IPS-18c (cell line): Measurements from ENCODE around the gene COL3A1.

Experiments used
- H3K4me3 ChIP-seq: 2 replicates; pipeline ENCODE4 v1.7.0; 2013; ENCODE audit warnings: low read depth, mild to moderate bottlenecking, low read length, moderate library complexity; ENCODE audit not compliant: insufficient read depth
- H3K9me3 ChIP-seq: one replicate; pipeline ENCODE4 v1.6.1; 2013; ENCODE audit warnings: mild to moderate bottlenecking, low read length, moderate library complexity; ENCODE audit not compliant: control insufficient read depth, insufficient read depth

COL3A1 gene

GRCh38 chr2:189008555-189009262, 34.5 kb downstream of the COL3A1 start:
- Histone ChIP-seq H3K9me3 (no peaks in the 10 kb centered on the region), H3K4me3 (no peak overlapping the region)

- H3K9me3 ChIP-seq, result no peaks in the 10 kb centered on the region
- no peak overlapping the region for H3K4me3 ChIP-seq
Measured at GRCh38 chr2:189010536-189010935, 36.4 kb downstream of the COL3A1 start.

- Histone ChIP-seq H3K4me3 (no peak overlapping the region), H3K9me3 (no peaks in the 10 kb centered on the region)
Measured at GRCh38 chr2:189012351-189012750, 38.2 kb downstream of the COL3A1 start.

- Histone ChIP-seq H3K4me3 (no peak overlapping the region), H3K9me3 (no peaks in the 10 kb centered on the region)
Measured at GRCh38 chr2:189013031-189013430, 38.9 kb downstream of the COL3A1 start.

GRCh38 chr2:189013671-189014448, 39.7 kb downstream of the COL3A1 start:
- H3K4me3 ChIP-seq, result no peak overlapping the region
- H3K9me3 ChIP-seq, result no peaks in the 10 kb centered on the region

GRCh38 chr2:189014449-189015138, 40.4 kb downstream of the COL3A1 start:
- Histone ChIP-seq H3K9me3 (no peaks in the 10 kb centered on the region), H3K4me3 (no peak overlapping the region)

GRCh38 chr2:189015359-189015758, 41.2 kb downstream of the COL3A1 start:
- H3K4me3 ChIP-seq, result no peak overlapping the region
- no peaks in the 10 kb centered on the region for H3K9me3 ChIP-seq

- Histone ChIP-seq H3K4me3 (no peak overlapping the region), H3K9me3 (no peaks in the 10 kb centered on the region)
Measured at GRCh38 chr2:189016311-189016861, 42.2 kb downstream of the COL3A1 start.

GRCh38 chr2:189018631-189019030, 44.5 kb downstream of the COL3A1 start:
- H3K4me3 ChIP-seq, result no peak overlapping the region

GRCh38 chr2:189020179-189020578, 46.0 kb downstream of the COL3A1 start:
- Histone ChIP-seq H3K4me3 (no peak overlapping the region), H3K9me3 (no peaks in the 10 kb centered on the region)

More at GRCh38 chr2:189018631-189019030, 44.5 kb downstream of the COL3A1 start:
- no peaks in the 10 kb centered on the region for H3K9me3 ChIP-seq

- Histone ChIP-seq H3K4me3 (no peak overlapping the region), H3K9me3 (no peaks in the 10 kb centered on the region)
Measured at GRCh38 chr2:189022053-189022481, 47.9 kb downstream of the COL3A1 start.

- Histone ChIP-seq H3K4me3 (no peak overlapping the region), H3K9me3 (no peaks in the 10 kb centered on the region)
Measured at GRCh38 chr2:189022492-189022891, 48.3 kb downstream of the COL3A1 start.

GRCh38 chr2:189024901-189025618, 50.9 kb downstream of the COL3A1 start:
- no peak overlapping the region for H3K4me3 ChIP-seq
- no peaks in the 10 kb centered on the region for H3K9me3 ChIP-seq

GRCh38 chr2:189037518-189037917, 63.3 kb downstream of the COL3A1 start:
- Histone ChIP-seq H3K9me3 (no peaks in the 10 kb centered on the region), H3K4me3 (no peak overlapping the region)

- Histone ChIP-seq H3K9me3 (no peaks in the 10 kb centered on the region), H3K4me3 (no peak overlapping the region)
Measured at GRCh38 chr2:189045836-189046235, 71.7 kb downstream of the COL3A1 start.

GRCh38 chr2:189046320-189046719, 72.1 kb downstream of the COL3A1 start:
- Histone ChIP-seq H3K9me3 (no peaks in the 10 kb centered on the region), H3K4me3 (no peak overlapping the region)
